H9 (cell line): Measurements from ENCODE around the gene TAOK3. TPM values are rescaled to one million over a fixed set of nuclear protein-coding genes. Genes with fewer than 3 reads are reported as not detected.

Source experiments
- DNase-seq: peaks from one replicate; pipeline ENCODE4 v3.0.0-alpha.2; 2017
- H2AFZ ChIP-seq: one replicate; pipeline ENCODE4 v1.6.1; 2013; ENCODE audit warnings: mild to moderate bottlenecking, low read length, control low read depth, moderate library complexity
- H2AK5ac ChIP-seq: 2 replicates; pipeline ENCODE4 v1.6.1; 2013; ENCODE audit warnings: low read length, control low read depth, mixed read lengths; ENCODE audit not compliant: insufficient read length
- H2BK120ac ChIP-seq: one replicate; pipeline ENCODE4 v1.6.1; 2013; ENCODE audit warnings: low read depth, mild to moderate bottlenecking, low read length, control low read depth, inconsistent platforms; ENCODE audit not compliant: poor library complexity, severe bottlenecking
- H2BK12ac ChIP-seq: 2 replicates; pipeline ENCODE4 v1.6.1; 2013; ENCODE audit warnings: low read length, control low read depth, mixed read lengths, low read depth; ENCODE audit not compliant: insufficient read length
- H2BK15ac ChIP-seq: 2 replicates; pipeline ENCODE4 v1.6.1; 2013; ENCODE audit warnings: low read depth, low read length, control low read depth
- H2BK20ac ChIP-seq: one replicate; pipeline ENCODE4 v1.6.1; 2013; ENCODE audit warnings: low read depth, mild to moderate bottlenecking, low read length, control low read depth, inconsistent platforms; ENCODE audit not compliant: poor library complexity, severe bottlenecking
- H2BK5ac ChIP-seq: 2 replicates; pipeline ENCODE4 v1.6.1; 2013; ENCODE audit warnings: low read length, control low read depth, mixed read lengths; ENCODE audit not compliant: insufficient read length
- H3K14ac ChIP-seq: 2 replicates; pipeline ENCODE4 v1.6.1; 2013; ENCODE audit warnings: low read length, control low read depth; ENCODE audit not compliant: insufficient read depth
- H3K18ac ChIP-seq: 2 replicates; pipeline ENCODE4 v1.6.1; 2013; ENCODE audit warnings: low read depth, mild to moderate bottlenecking, mixed read lengths, low read length, control low read depth; ENCODE audit not compliant: insufficient read length
- H3K23ac ChIP-seq: 2 replicates; pipeline ENCODE4 v1.6.1; 2013; ENCODE audit warnings: low read length, control low read depth, mixed read lengths, low read depth; ENCODE audit not compliant: insufficient read length
- H3K23me2 ChIP-seq: 2 replicates; pipeline ENCODE4 v1.6.1; 2013; ENCODE audit warnings: low read depth, mild to moderate bottlenecking, mixed read lengths, low read length, control low read depth; ENCODE audit not compliant: insufficient read length, poor library complexity, severe bottlenecking
- H3K27ac ChIP-seq: 2 replicates; pipeline ENCODE4 v1.5.1; 2013; ENCODE audit warnings: low read length, control low read depth, mixed read lengths, low read depth; ENCODE audit not compliant: insufficient read length
- H3K27me3 ChIP-seq: 2 replicates; pipeline ENCODE4 v1.6.1; 2013; ENCODE audit warnings: low read length, control low read depth, inconsistent platforms; ENCODE audit not compliant: insufficient read depth
- H3K4ac ChIP-seq: 2 replicates; pipeline ENCODE4 v1.6.1; 2013; ENCODE audit warnings: low read depth, mild to moderate bottlenecking, control low read depth, inconsistent platforms, low read length, moderate library complexity
- H3K4me1 ChIP-seq: 2 replicates; pipeline ENCODE4 v1.6.1; 2013; ENCODE audit warnings: low read length, control low read depth, inconsistent platforms; ENCODE audit not compliant: insufficient read depth
- H3K4me2 ChIP-seq: 2 replicates; pipeline ENCODE4 v1.6.1; 2013; ENCODE audit warnings: low read length, control low read depth, mixed read lengths; ENCODE audit not compliant: insufficient read length, insufficient read depth
- H3K56ac ChIP-seq: 2 replicates; pipeline ENCODE4 v1.6.1; 2013; ENCODE audit warnings: low read depth, mild to moderate bottlenecking, mixed read lengths, low read length, control low read depth; ENCODE audit not compliant: insufficient read length
- H3K79me1 ChIP-seq: 2 replicates; pipeline ENCODE4 v1.6.1; 2013; ENCODE audit warnings: low read depth, mild to moderate bottlenecking, moderate library complexity, low read length, control low read depth, inconsistent platforms; ENCODE audit not compliant: insufficient read depth, poor library complexity, severe bottlenecking
- H3K79me2 ChIP-seq: 2 replicates; pipeline ENCODE4 v1.6.1; 2013; ENCODE audit warnings: low read length, control low read depth, inconsistent platforms; ENCODE audit not compliant: insufficient read depth
- H3K9ac ChIP-seq: 2 replicates; pipeline ENCODE4 v1.6.1; 2013; ENCODE audit warnings: low read length, control low read depth, mixed read lengths; ENCODE audit not compliant: insufficient read length; ENCODE audit errors: extremely low read depth
- H3K9me3 ChIP-seq: one replicate; pipeline ENCODE4 v1.6.1; 2013; ENCODE audit warnings: low read depth, low read length, inconsistent platforms; ENCODE audit not compliant: control insufficient read depth
- H3T11ph ChIP-seq: one replicate; pipeline ENCODE4 v1.6.1; 2013; ENCODE audit warnings: mild to moderate bottlenecking, low read length, control low read depth, inconsistent platforms
- H4K20me1 ChIP-seq: one replicate; pipeline ENCODE4 v1.6.1; 2013; ENCODE audit not compliant: control insufficient read depth, insufficient read length, insufficient read depth
- H4K5ac ChIP-seq: 2 replicates; pipeline ENCODE4 v1.6.1; 2013; ENCODE audit warnings: low read depth, mild to moderate bottlenecking, mixed read lengths, low read length, control low read depth; ENCODE audit not compliant: insufficient read length
- H4K8ac ChIP-seq: replicated peaks from 2 replicates; pipeline ENCODE4 v1.6.1; 2013; ENCODE audit warnings: low read length, control low read depth, mixed read lengths, low read depth; ENCODE audit not compliant: insufficient read length
- H4K91ac ChIP-seq: 2 replicates; pipeline ENCODE4 v1.6.1; 2013; ENCODE audit warnings: low read depth, mild to moderate bottlenecking, moderate library complexity, mixed read lengths, low read length, control low read depth; ENCODE audit not compliant: insufficient read length
- H3K27ac Mint-ChIP-seq, 3 experiments: 2 replicates in 2 of 3; 3 replicates in 1 of 3; pipeline ENCODE4 v1.8.0; 2020 to 2021; ENCODE audit warnings: mixed read lengths in 3 of 3, mild to moderate bottlenecking in 1 of 3, moderate library complexity in 1 of 3
- H3K27me3 Mint-ChIP-seq: 2 replicates; pipeline ENCODE4 v1.8.0; 2021; ENCODE audit warnings: low read depth, mild to moderate bottlenecking, moderate library complexity, mixed read lengths
- H3K36me3 Mint-ChIP-seq, 3 experiments: 2 replicates in 2 of 3; 3 replicates in 1 of 3; pipeline ENCODE4 v1.8.0; 2020 to 2021; ENCODE audit warnings: low read depth in 3 of 3, mixed read lengths in 3 of 3; ENCODE audit not compliant: insufficient read depth in 1 of 3
- H3K4me1 Mint-ChIP-seq, 2 experiments: 2 replicates each; pipeline ENCODE4 v1.8.0; 2020; ENCODE audit warnings: mixed read lengths in 2 of 2
- H3K4me3 Mint-ChIP-seq, 2 experiments: 2 replicates in 1 of 2; 3 replicates in 1 of 2; pipeline ENCODE4 v1.8.0; 2020 to 2021; ENCODE audit warnings: mild to moderate bottlenecking in 2 of 2, mixed read lengths in 2 of 2, moderate library complexity in 1 of 2
- H3K9me3 Mint-ChIP-seq, 2 experiments: 2 replicates in 1 of 2; 3 replicates in 1 of 2; pipeline ENCODE4 v1.8.0; 2020; ENCODE audit warnings: mild to moderate bottlenecking in 2 of 2, mixed read lengths in 2 of 2, moderate library complexity in 1 of 2
- WGBS: extraction: QIAGEN DNeasy Blood & Tissue Kit; methylation state at CpG from one replicate; pipeline ENCODE4 v1.1.7; 2013; ENCODE audit warnings: missing lambda C conversion rate, low lambda C conversion rate, mixed read lengths; ENCODE audit not compliant: insufficient read length; ENCODE audit errors: extremely low coverage; 5-methylcytosine and 5-hydroxymethylcytosine counted together
- total RNA-seq: library from RNA; stranded (reverse); gene quantifications from 2 replicates; pipeline ENCODE4 v1.2.1, GENCODE V29; 2021
- TF ChIP-seq, protein P1 (sequence below): fragments of 200-600 bp; sonication (generic); conservative IDR thresholded peaks from 3 replicates; pipeline ENCODE4 v1.8.0; 2021; ENCODE audit warnings: antibody characterized with exemption, mild to moderate bottlenecking

TAOK3 gene
- total RNA-seq, 1 experiment from 2014 or later: 5.2 TPM

DNA sequence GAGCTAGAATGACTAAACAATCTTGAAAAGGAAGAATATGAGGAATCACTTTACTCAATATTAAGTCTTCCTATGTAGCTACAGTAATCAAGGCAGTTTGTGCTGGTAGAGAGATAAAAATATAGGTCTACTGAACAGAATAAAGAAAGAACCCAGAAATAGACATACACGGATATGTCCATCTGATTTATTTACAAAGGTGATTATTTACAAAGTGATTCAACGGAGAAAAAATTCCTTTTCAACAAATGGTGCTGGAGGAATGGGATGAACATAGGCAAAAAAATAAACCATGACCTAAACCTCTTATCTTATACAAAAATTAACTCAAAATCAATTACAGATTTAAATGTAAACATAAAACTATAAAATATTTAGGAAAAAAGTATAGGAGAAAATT, 36.6 kb downstream of the TAOK3 start:
- Histone ChIP-seq H4K8ac (no peak overlapping the region), H3K56ac (no peak overlapping the region), H3K9me3 (no peaks in the 10 kb centered on the region), H3K4me2 (no peak overlapping the region), H4K5ac (no peak overlapping the region), H2BK5ac (no peak overlapping the region), H3K4ac (no peak overlapping the region), H3K4me1 (no peaks in the 10 kb centered on the region), H3K23ac (no peak overlapping the region), H2AFZ (no peak overlapping the region), H4K20me1 (no peaks in the 10 kb centered on the region), H2BK15ac (no peak overlapping the region), H3K14ac (no peak overlapping the region), H3K27ac (no peak overlapping the region), H2BK120ac (no peak overlapping the region), H2BK20ac (no peak overlapping the region), H3K79me2 (no peaks in the 10 kb centered on the region), H2BK12ac (no peak overlapping the region), H3K9ac (no peak overlapping the region), H3K27me3 (no peaks in the 10 kb centered on the region), H3T11ph (no peak overlapping the region), H3K79me1 (no peaks in the 10 kb centered on the region), H4K91ac (no peak overlapping the region), H3K18ac (no peak overlapping the region), H2AK5ac (no peak overlapping the region), H3K23me2 (no peaks in the 10 kb centered on the region)
- Mint-ChIP-seq H3K36me3 (no peaks in the 10 kb centered on the region), H3K9me3 (no peaks in the 10 kb centered on the region), H3K27ac (no peak overlapping the region), H3K27me3 (no peaks in the 10 kb centered on the region), H3K4me1 (peaks cover 4 to 7% of the 10 kb centered on the region in 2 experiments), H3K4me3 (no peak overlapping the region)
- no CpG with 5 or more reads among the region's 2 CpGs for WGBS
- TF ChIP-seq, protein P1, sequence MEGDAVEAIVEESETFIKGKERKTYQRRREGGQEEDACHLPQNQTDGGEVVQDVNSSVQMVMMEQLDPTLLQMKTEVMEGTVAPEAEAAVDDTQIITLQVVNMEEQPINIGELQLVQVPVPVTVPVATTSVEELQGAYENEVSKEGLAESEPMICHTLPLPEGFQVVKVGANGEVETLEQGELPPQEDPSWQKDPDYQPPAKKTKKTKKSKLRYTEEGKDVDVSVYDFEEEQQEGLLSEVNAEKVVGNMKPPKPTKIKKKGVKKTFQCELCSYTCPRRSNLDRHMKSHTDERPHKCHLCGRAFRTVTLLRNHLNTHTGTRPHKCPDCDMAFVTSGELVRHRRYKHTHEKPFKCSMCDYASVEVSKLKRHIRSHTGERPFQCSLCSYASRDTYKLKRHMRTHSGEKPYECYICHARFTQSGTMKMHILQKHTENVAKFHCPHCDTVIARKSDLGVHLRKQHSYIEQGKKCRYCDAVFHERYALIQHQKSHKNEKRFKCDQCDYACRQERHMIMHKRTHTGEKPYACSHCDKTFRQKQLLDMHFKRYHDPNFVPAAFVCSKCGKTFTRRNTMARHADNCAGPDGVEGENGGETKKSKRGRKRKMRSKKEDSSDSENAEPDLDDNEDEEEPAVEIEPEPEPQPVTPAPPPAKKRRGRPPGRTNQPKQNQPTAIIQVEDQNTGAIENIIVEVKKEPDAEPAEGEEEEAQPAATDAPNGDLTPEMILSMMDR: no peak
- DNase-seq: no peak
